Measurements from ENCODE around the gene CERS6.

GRCh38 chr2:168811696-168812095, 355.6 kb downstream of the CERS6 start:
- no peak for TF ChIP-seq ISL1 (CRISPR knock-in tag; IDR thresholded peaks at IDR 0.05)
- no peak for TF ChIP-seq PPARA (CRISPR knock-in tag; IDR thresholded peaks at IDR 0.05; ENCODE audit: borderline replicate concordance)
- TF ChIP-seq BACH2 (CRISPR knock-in tag; IDR thresholded peaks at IDR 0.05; ENCODE audit: borderline replicate concordance) = no peak
- TF ChIP-seq POU6F1 (CRISPR knock-in tag; IDR thresholded peaks at IDR 0.05; ENCODE audit: borderline replicate concordance, low read depth) = no peak
- TF ChIP-seq ZC3H10 (CRISPR knock-in tag; IDR thresholded peaks at IDR 0.05) = no peak
- TF ChIP-seq CREB5 (CRISPR knock-in tag; IDR thresholded peaks at IDR 0.05; ENCODE audit: low read depth) = no peak
- TF ChIP-seq CSRNP3 (CRISPR knock-in tag; IDR thresholded peaks at IDR 0.05) = no peak
- no peak for TF ChIP-seq TCF4 (CRISPR knock-in tag; IDR thresholded peaks at IDR 0.05; ENCODE audit: borderline replicate concordance)
